Mesothelial cell of epicardium (in vitro differentiated cells): ENCODE measurements around the gene ADGRV1. TPM values are rescaled to one million over a fixed set of nuclear protein-coding genes. Genes with fewer than 3 reads are reported as not detected.
"Not testable (repeated sequence)": the region's sequence is repeated elsewhere in the genome, so short reads cannot be mapped to it uniquely, and the experiment has no call there.

Experiments used
- DNase-seq, 2 experiments: peaks; one replicate each; pipeline ENCODE4 v3.0.0; 2021; ENCODE audit warnings: low spot score in 2 of 2; ENCODE audit not compliant: unreplicated experiment in 2 of 2
- H3K27ac Mint-ChIP-seq: 2 replicates; pipeline ENCODE4 v1.8.0; 2021; ENCODE audit warnings: mixed read lengths
- H3K27me3 Mint-ChIP-seq: 2 replicates; pipeline ENCODE4 v1.8.0; 2021; ENCODE audit warnings: low read depth, mixed read lengths
- H3K36me3 Mint-ChIP-seq: 2 replicates; pipeline ENCODE4 v1.8.0; 2021; ENCODE audit warnings: mixed read lengths
- H3K4me1 Mint-ChIP-seq: 2 replicates; pipeline ENCODE4 v1.8.0; 2021; ENCODE audit warnings: mixed read lengths
- H3K4me3 Mint-ChIP-seq: 2 replicates; pipeline ENCODE4 v1.8.0; 2021; ENCODE audit warnings: mild to moderate bottlenecking, moderate library complexity, mixed read lengths
- H3K9me3 Mint-ChIP-seq: 2 replicates; pipeline ENCODE4 v1.8.0; 2021; ENCODE audit warnings: mixed read lengths
- CTCF ChIP-seq: fragments of 200-600 bp; sonication (generic); IDR thresholded peaks from one replicate; pipeline ENCODE4 v1.5.0; 2021; ENCODE audit warnings: antibody characterized with exemption; ENCODE audit not compliant: unreplicated experiment
- total RNA-seq: library from RNA; stranded (reverse); gene quantifications from 3 replicates; pipeline ENCODE4 v1.2.1, GENCODE V29; 2021

ADGRV1 gene
- total RNA-seq, 1 donor from 2014 or later = 25.4 TPM

GRCh38 chr5:91006713-91007112 lies 448.1 kb downstream of the ADGRV1 start:
- Mint-ChIP-seq H3K27ac (no peak overlapping the region), H3K36me3 (no peaks in the 10 kb centered on the region), H3K4me1 (peaks cover 7% of the 10 kb centered on the region), H3K9me3 (peaks cover 4% of the 10 kb centered on the region), H3K27me3 (no peaks in the 10 kb centered on the region), H3K4me3 (no peak overlapping the region)
- DNase-seq = no peak
- TF ChIP-seq CTCF = no peak

GRCh38 chr5:91007251-91007650 lies 448.7 kb downstream of the ADGRV1 start:
- Mint-ChIP-seq H3K4me3 (no peak overlapping the region), H3K27me3 (no peaks in the 10 kb centered on the region)

GRCh38 chr5:91007780-91008402 lies 449.3 kb downstream of the ADGRV1 start:
- no peak for DNase-seq
- H3K4me1 Mint-ChIP-seq = peaks cover 7% of the 10 kb centered on the region
- no peaks in the 10 kb centered on the region for H3K27me3 Mint-ChIP-seq
- peaks cover 5% of the 10 kb centered on the region for H3K9me3 Mint-ChIP-seq
- TF ChIP-seq CTCF = no peak
- H3K27ac Mint-ChIP-seq = no peak overlapping the region
- no peaks in the 10 kb centered on the region for H3K36me3 Mint-ChIP-seq
- no peak overlapping the region for H3K4me3 Mint-ChIP-seq

More at GRCh38 chr5:91007251-91007650, 448.7 kb downstream of the ADGRV1 start:
- Mint-ChIP-seq H3K9me3 (peaks cover 4% of the 10 kb centered on the region), H3K36me3 (no peaks in the 10 kb centered on the region), H3K27ac (no peak overlapping the region), H3K4me1 (peaks cover 7% of the 10 kb centered on the region)
- TF ChIP-seq CTCF = no peak
- DNase-seq = no peak

GRCh38 chr5:91010090-91010489 lies 451.5 kb downstream of the ADGRV1 start:
- H3K4me3 Mint-ChIP-seq = no peak overlapping the region
- H3K9me3 Mint-ChIP-seq = peaks cover 24% of the 10 kb centered on the region
- peaks cover 7% of the 10 kb centered on the region for H3K4me1 Mint-ChIP-seq
- no peak for DNase-seq
- H3K27me3 Mint-ChIP-seq = no peaks in the 10 kb centered on the region
- no peak for TF ChIP-seq CTCF
- H3K36me3 Mint-ChIP-seq = peaks cover 8% of the 10 kb centered on the region
- H3K27ac Mint-ChIP-seq = no peak overlapping the region

- Mint-ChIP-seq H3K27ac (no peak overlapping the region), H3K27me3 (no peaks in the 10 kb centered on the region), H3K4me3 (no peak overlapping the region), H3K36me3 (peaks cover 11% of the 10 kb centered on the region), H3K4me1 (peaks cover 7% of the 10 kb centered on the region), H3K9me3 (peaks cover 32% of the 10 kb centered on the region)
- no peak for DNase-seq
- TF ChIP-seq CTCF = no peak
These were observed 452.4 kb downstream of the ADGRV1 start for GRCh38 chr5:91011029-91011428.

GRCh38 chr5:91012867-91013266 lies 454.3 kb downstream of the ADGRV1 start:
- not testable (repeated sequence) for H3K4me1 Mint-ChIP-seq, DNase-seq, H3K27me3 Mint-ChIP-seq, H3K4me3 Mint-ChIP-seq, H3K27ac Mint-ChIP-seq
- Mint-ChIP-seq H3K9me3 (peaks cover 28% of the 10 kb centered on the region), H3K36me3 (peaks cover 11% of the 10 kb centered on the region)
